ENCODE measurements around the gene MIF4GD. TPM values are rescaled to one million over a fixed set of nuclear protein-coding genes. Genes with fewer than 3 reads are reported as not detected.

Gene MIF4GD
- total RNA-seq, 2 donors from 2014 or later = 18.5 to 19.2 TPM

- Histone ChIP-seq H3K27me3 (no peaks in the 10 kb centered on the region), H3K36me3 (peaks cover 17% of the 10 kb centered on the region), H3K4me1 (no peaks in the 10 kb centered on the region), H3K9me3 (no peaks in the 10 kb centered on the region), H3K4me3 (no peak overlapping the region), H3K9ac (ENCODE audit: low read depth in 2 of 2, low read length in 2 of 2) (no peak overlapping the region), H3K27ac (no peak overlapping the region)
- DNase-seq = no peak
- intact Hi-C loops (cut with DNase I) = no loop called here
- no peak for TF ChIP-seq CTCF (IDR thresholded peaks at IDR 0.05)
These were observed 29.5 kb downstream of the MIF4GD start for GRCh38 chr17:75241502-75241901.

GRCh38 chr17:75241143-75241430 lies 29.9 kb downstream of the MIF4GD start:
- Histone ChIP-seq H3K9me3 (no peaks in the 10 kb centered on the region), H3K27me3 (no peaks in the 10 kb centered on the region), H3K36me3 (peaks cover 16% of the 10 kb centered on the region), H3K4me1 (no peaks in the 10 kb centered on the region), H3K9ac (ENCODE audit: low read depth in 2 of 2, low read length in 2 of 2) (no peak overlapping the region), H3K27ac (no peak overlapping the region), H3K4me3 (no peak overlapping the region)
- intact Hi-C loops (cut with DNase I) = no loop called here
- no peak for TF ChIP-seq CTCF (IDR thresholded peaks at IDR 0.05)
- no peak for DNase-seq

- Histone ChIP-seq H3K4me3 (no peak overlapping the region), H3K4me1 (no peaks in the 10 kb centered on the region), H3K27ac (no peak overlapping the region), H3K27me3 (no peaks in the 10 kb centered on the region), H3K9ac (ENCODE audit: low read depth in 2 of 2, low read length in 2 of 2) (peak overlapping the region in 1 of 2 donors; percentile 30), H3K9me3 (no peaks in the 10 kb centered on the region), H3K36me3 (peaks cover 14% of the 10 kb centered on the region)
- no peak for DNase-seq
- intact Hi-C loops (cut with DNase I) = no loop called here
- peak; percentile 34 for TF ChIP-seq CTCF (IDR thresholded peaks at IDR 0.05)
These were observed 30.5 kb downstream of the MIF4GD start for GRCh38 chr17:75240394-75241142.

GRCh38 chr17:75239778-75240393 lies 31.1 kb downstream of the MIF4GD start:
- no peak overlapping the region for H3K9ac ChIP-seq (ENCODE audit: low read depth in 2 of 2, low read length in 2 of 2)
- no peak for TF ChIP-seq CTCF (IDR thresholded peaks at IDR 0.05)
- H3K4me1 ChIP-seq = no peaks in the 10 kb centered on the region
- H3K27ac ChIP-seq = no peak overlapping the region
- peaks cover 14% of the 10 kb centered on the region for H3K36me3 ChIP-seq
- no peak overlapping the region for H3K4me3 ChIP-seq
- no peaks in the 10 kb centered on the region for H3K9me3 ChIP-seq
- intact Hi-C loops (cut with DNase I) = no loop called here
- H3K27me3 ChIP-seq = no peaks in the 10 kb centered on the region
- DNase-seq = no peak

- Histone ChIP-seq H3K9me3 (no peaks in the 10 kb centered on the region), H3K27ac (no peak overlapping the region), H3K4me3 (no peak overlapping the region), H3K9ac (ENCODE audit: low read depth in 2 of 2, low read length in 2 of 2) (peak overlapping the region in 1 of 2 donors; percentile 37), H3K36me3 (peaks cover 14% of the 10 kb centered on the region), H3K27me3 (no peaks in the 10 kb centered on the region), H3K4me1 (no peaks in the 10 kb centered on the region)
- intact Hi-C loops (cut with DNase I) = no loop called here
- DNase-seq = no peak
- no peak for TF ChIP-seq CTCF (IDR thresholded peaks at IDR 0.05)
These were observed 31.8 kb downstream of the MIF4GD start for GRCh38 chr17:75239214-75239613.

Measured in colonic mucosa (tissue), 4 donors.